Suprapubic skin (tissue), 4 donors: ENCODE data around the gene WNK2. TPM values are rescaled to one million over a fixed set of nuclear protein-coding genes. Genes with fewer than 3 reads are reported as not detected.

Source experiments
- DNase-seq, 2 donors: peaks; one replicate each; pipeline ENCODE4 v3.0.0-alpha.2; 2019; ENCODE audit warnings: low spot score in 2 of 2
- H3K27ac ChIP-seq: fragments of 200-600 bp; sonication (generic); one replicate; pipeline ENCODE4 v1.5.1; 2019
- H3K27me3 ChIP-seq: fragments of 200-600 bp; sonication (generic); one replicate; pipeline ENCODE4 v1.5.1; 2019
- H3K36me3 ChIP-seq: fragments of 200-600 bp; sonication (generic); one replicate; pipeline ENCODE4 v1.5.1; 2019
- H3K4me1 ChIP-seq: fragments of 200-600 bp; sonication (generic); one replicate; pipeline ENCODE4 v1.5.1; 2019
- H3K4me3 ChIP-seq: fragments of 200-600 bp; sonication (generic); one replicate; pipeline ENCODE4 v1.5.1; 2019; ENCODE audit warnings: mild to moderate bottlenecking
- H3K9me3 ChIP-seq: fragments of 200-600 bp; sonication (generic); one replicate; pipeline ENCODE4 v1.5.1; 2019
- EP300 ChIP-seq: sonication (generic); formaldehyde crosslinking; IDR thresholded peaks from one replicate; pipeline ENCODE4 v1.6.1; 2017; ENCODE audit warnings: antibody characterized with exemption
- POLR2A ChIP-seq, 2 donors: fragments of 450-650 bp; IDR thresholded peaks; one replicate each; pipeline ENCODE4 v1.6.1; 2017; ENCODE audit warnings: antibody characterized with exemption in 2 of 2, mild to moderate bottlenecking in 2 of 2, moderate library complexity in 2 of 2
- POLR2AphosphoS5 ChIP-seq, 3 donors: sonication (generic); formaldehyde crosslinking; IDR thresholded peaks; one replicate each; pipeline ENCODE4 v1.6.1; 2017; ENCODE audit warnings: antibody characterized with exemption in 3 of 3
- WGBS: methylation state at CpG from one replicate; pipeline ENCODE4 v1.1.5; 2018; 5-methylcytosine and 5-hydroxymethylcytosine counted together
- total RNA-seq, 4 donors: library from RNA; depleted of rRNA; stranded (reverse); fragments of >200 nt; gene quantifications; one replicate each; pipeline ENCODE4 v1.1.0, GENCODE V29; 2016
- TF ChIP-seq, protein P1 (sequence below), 2 donors: fragments of 200-600 bp in 1 of 2; fragments of 450-650 bp in 1 of 2; sonication (generic) in 1 of 2; IDR thresholded peaks; one replicate each; pipeline ENCODE4 v1.5.1; 2016 to 2019; ENCODE audit warnings: antibody characterized with exemption in 2 of 2, mild to moderate bottlenecking in 1 of 2, moderate library complexity in 1 of 2

WNK2 gene
- total RNA-seq, 4 donors from 2014 or later: 39.5 to 93.7 (median 45.3) TPM

DNA sequence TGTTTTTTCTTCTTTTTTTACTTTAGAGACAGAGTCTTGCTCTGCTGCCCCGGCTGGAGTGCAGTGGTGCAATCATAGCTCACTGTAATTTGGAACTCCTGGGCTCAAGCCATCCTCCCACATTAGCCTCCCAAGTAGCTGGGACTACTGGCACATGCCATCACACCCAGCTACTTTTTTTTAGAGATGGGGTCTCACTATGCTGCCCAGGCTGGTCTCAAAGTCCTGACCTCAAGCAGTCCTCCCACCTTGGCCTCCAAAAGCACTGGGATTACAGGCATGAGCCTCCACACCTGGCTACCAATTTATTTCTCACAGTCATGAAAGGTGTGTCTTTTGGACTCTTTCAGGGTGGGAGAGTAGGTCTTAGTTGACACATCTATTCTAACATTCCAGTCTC lies 184.5 kb downstream of the WNK2 start:
- Histone ChIP-seq H3K4me3 (no peak overlapping the region), H3K27ac (no peak overlapping the region), H3K9me3 (no peaks in the 10 kb centered on the region), H3K27me3 (no peaks in the 10 kb centered on the region), H3K36me3 (no peaks in the 10 kb centered on the region), H3K4me1 (no peaks in the 10 kb centered on the region)
- TF ChIP-seq, protein P1, sequence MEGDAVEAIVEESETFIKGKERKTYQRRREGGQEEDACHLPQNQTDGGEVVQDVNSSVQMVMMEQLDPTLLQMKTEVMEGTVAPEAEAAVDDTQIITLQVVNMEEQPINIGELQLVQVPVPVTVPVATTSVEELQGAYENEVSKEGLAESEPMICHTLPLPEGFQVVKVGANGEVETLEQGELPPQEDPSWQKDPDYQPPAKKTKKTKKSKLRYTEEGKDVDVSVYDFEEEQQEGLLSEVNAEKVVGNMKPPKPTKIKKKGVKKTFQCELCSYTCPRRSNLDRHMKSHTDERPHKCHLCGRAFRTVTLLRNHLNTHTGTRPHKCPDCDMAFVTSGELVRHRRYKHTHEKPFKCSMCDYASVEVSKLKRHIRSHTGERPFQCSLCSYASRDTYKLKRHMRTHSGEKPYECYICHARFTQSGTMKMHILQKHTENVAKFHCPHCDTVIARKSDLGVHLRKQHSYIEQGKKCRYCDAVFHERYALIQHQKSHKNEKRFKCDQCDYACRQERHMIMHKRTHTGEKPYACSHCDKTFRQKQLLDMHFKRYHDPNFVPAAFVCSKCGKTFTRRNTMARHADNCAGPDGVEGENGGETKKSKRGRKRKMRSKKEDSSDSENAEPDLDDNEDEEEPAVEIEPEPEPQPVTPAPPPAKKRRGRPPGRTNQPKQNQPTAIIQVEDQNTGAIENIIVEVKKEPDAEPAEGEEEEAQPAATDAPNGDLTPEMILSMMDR (IDR thresholded peaks at IDR 0.05): no peak
- TF ChIP-seq POLR2A (IDR thresholded peaks at IDR 0.05): no peak
- no peak for TF ChIP-seq POLR2AphosphoS5 (IDR thresholded peaks at IDR 0.05)
- no peak for TF ChIP-seq EP300
- no peak for DNase-seq
- WGBS: 89% methylated on average over 1 of the region's 1 CpG

DNA sequence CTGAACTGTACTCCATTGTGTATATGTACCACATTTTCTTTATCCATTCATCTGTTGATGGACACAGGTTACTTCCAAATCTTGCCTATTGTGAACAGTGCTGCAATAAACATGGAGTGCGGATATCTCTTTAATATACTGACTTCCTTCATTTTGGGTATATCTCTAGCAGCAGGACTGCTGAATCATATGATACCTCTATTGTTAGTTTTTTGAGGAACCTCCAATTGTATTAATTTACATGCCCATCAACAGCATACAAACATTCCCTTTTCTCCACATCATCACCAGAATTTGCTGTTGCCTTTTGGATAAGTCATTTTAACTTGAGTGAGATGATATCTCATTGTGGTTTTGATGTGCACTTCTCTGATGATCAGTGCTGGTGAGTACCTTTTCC lies 185.7 kb downstream of the WNK2 start:
- Histone ChIP-seq H3K27me3 (no peaks in the 10 kb centered on the region), H3K9me3 (no peaks in the 10 kb centered on the region), H3K4me1 (no peaks in the 10 kb centered on the region), H3K4me3 (no peak overlapping the region), H3K36me3 (no peaks in the 10 kb centered on the region), H3K27ac (no peak overlapping the region)
- WGBS: 91% methylated on average over 1 of the region's 1 CpG
- DNase-seq: no peak
- TF ChIP-seq, protein P1 (IDR thresholded peaks at IDR 0.05): no peak
- TF ChIP-seq POLR2A (IDR thresholded peaks at IDR 0.05) (no peak), POLR2AphosphoS5 (IDR thresholded peaks at IDR 0.05) (no peak), EP300 (no peak)

Other genes starting within 250 kb of the WNK2 start
- gene FGD3, start 236.6 kb upstream of the WNK2 start, total RNA-seq: 1 to 10 TPM; 4.6 to 9.2 (median 6.6) TPM
- 1 to 10 TPM; 2.8 to 6.4 (median 5.1) TPM for gene SUSD3, start 125.4 kb upstream of the WNK2 start, total RNA-seq
- gene CARD19, start 87.9 kb upstream of the WNK2 start, total RNA-seq: 10 to 100 TPM; 43.2 to 63.6 (median 54.3) TPM
- 100 to 1,000 TPM in 3 of 4 donors, 10 to 100 TPM in 1; 88.3 to 158 (median 113) TPM for gene NINJ1, start 49.9 kb upstream of the WNK2 start, total RNA-seq